ENCODE results near the gene CTU2. TPM values are rescaled to one million over a fixed set of nuclear protein-coding genes. Genes with fewer than 3 reads are reported as not detected.
"Not testable (repeated sequence)": the region's sequence is repeated elsewhere in the genome, so short reads cannot be mapped to it uniquely, and the experiment has no call there.

The CTU2 gene
- total RNA-seq, 1 experiment from 2014 or later: 52.4 TPM

- peaks cover 5% of the 10 kb centered on the region for H3K4me1 Mint-ChIP-seq
- ATAC-seq (no peak), DNase-seq (ENCODE audit: low spot score) (no peak)
- no peaks in the 10 kb centered on the region; the same call in 1 of the 2 replicates for H3K27me3 Mint-ChIP-seq (ENCODE audit: low read depth)
- H3K27ac Mint-ChIP-seq: peak overlapping the region; percentile 91; the same call in 1 of the 2 replicates
- H3K36me3 Mint-ChIP-seq: peaks cover 12% of the 10 kb centered on the region
- POLR2A ChIA-PET: no interaction called here
- TF ChIP-seq, protein P1, sequence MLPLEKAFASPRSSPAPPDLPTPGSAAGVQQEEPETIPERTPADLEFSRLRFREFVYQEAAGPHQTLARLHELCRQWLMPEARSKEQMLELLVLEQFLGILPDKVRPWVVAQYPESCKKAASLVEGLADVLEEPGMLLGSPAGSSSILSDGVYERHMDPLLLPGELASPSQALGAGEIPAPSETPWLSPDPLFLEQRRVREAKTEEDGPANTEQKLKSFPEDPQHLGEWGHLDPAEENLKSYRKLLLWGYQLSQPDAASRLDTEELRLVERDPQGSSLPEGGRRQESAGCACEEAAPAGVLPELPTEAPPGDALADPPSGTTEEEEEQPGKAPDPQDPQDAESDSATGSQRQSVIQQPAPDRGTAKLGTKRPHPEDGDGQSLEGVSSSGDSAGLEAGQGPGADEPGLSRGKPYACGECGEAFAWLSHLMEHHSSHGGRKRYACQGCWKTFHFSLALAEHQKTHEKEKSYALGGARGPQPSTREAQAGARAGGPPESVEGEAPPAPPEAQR (CRISPR knock-in tag; IDR thresholded peaks at IDR 0.05): no peak
- TF ChIP-seq ZNF281 (CRISPR knock-in tag; IDR thresholded peaks at IDR 0.05) (no peak), FOXP1 (CRISPR knock-in tag; IDR thresholded peaks at IDR 0.05; ENCODE audit: borderline replicate concordance) (no peak), TEAD4 (CRISPR knock-in tag; IDR thresholded peaks at IDR 0.05) (no peak), NR3C1 (CRISPR knock-in tag; conservative IDR thresholded peaks at IDR 0.05; ENCODE audit: low read depth) (no peak), MLX (CRISPR knock-in tag; IDR thresholded peaks at IDR 0.05) (no peak), NFE2L1 (CRISPR knock-in tag; IDR thresholded peaks at IDR 0.05) (no peak), CREB1 (CRISPR knock-in tag; IDR thresholded peaks at IDR 0.05) (no peak), MXD4 (CRISPR knock-in tag; IDR thresholded peaks at IDR 0.05; ENCODE audit: borderline replicate concordance) (no peak), ELF4 (CRISPR knock-in tag; IDR thresholded peaks at IDR 0.05; ENCODE audit: low read depth) (no peak), ERG (CRISPR knock-in tag; IDR thresholded peaks at IDR 0.05) (no peak)
- TF ChIP-seq, protein P2, sequence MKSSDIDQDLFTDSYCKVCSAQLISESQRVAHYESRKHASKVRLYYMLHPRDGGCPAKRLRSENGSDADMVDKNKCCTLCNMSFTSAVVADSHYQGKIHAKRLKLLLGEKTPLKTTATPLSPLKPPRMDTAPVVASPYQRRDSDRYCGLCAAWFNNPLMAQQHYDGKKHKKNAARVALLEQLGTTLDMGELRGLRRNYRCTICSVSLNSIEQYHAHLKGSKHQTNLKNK (CRISPR knock-in tag; IDR thresholded peaks at IDR 0.05): no peak
- TF ChIP-seq, protein P3, sequence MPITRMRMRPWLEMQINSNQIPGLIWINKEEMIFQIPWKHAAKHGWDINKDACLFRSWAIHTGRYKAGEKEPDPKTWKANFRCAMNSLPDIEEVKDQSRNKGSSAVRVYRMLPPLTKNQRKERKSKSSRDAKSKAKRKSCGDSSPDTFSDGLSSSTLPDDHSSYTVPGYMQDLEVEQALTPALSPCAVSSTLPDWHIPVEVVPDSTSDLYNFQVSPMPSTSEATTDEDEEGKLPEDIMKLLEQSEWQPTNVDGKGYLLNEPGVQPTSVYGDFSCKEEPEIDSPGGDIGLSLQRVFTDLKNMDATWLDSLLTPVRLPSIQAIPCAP (CRISPR knock-in tag; IDR thresholded peaks at IDR 0.05): no peak
- H3K9me3 Mint-ChIP-seq: peaks cover 7% of the 10 kb centered on the region
- CTCF ChIA-PET: interaction anchor here (1.1 to 1.6 kb wide), 3 partner anchors 15 to 70 kb away, joined by 3 to 7 read pairs (median 4); no protein-coding TSS in a partner anchor
- no peak overlapping the region for H3K4me3 Mint-ChIP-seq
These were observed 38.8 kb upstream of the CTU2 start for GRCh38 chr16:88667461-88667860.

DNA sequence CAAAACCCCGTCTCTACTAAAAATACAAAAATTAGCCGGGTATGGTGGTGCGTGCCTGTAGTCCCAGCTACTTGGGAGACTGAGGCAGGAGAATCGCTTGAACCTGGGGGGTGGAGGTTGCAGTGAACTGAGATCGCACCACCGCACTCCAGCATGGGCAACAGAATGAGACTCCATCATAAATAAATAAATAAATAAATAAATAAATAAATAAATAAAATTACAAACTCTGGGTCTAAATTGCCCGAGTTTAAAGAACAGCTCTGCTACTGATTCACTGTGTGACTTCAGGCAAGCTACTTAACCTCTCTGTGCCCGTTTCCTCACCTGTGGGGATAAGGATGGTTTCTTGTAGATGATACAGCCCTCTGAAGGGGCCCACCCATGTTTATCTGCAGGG lies 36.8 kb upstream of the CTU2 start:
- H3K9me3 Mint-ChIP-seq; ATAC-seq; H3K4me3 Mint-ChIP-seq; POLR2A ChIA-PET; H3K27ac Mint-ChIP-seq; H3K27me3 Mint-ChIP-seq (ENCODE audit: low read depth); H3K4me1 Mint-ChIP-seq; DNase-seq (ENCODE audit: low spot score): not testable (repeated sequence)
- peaks cover 12% of the 10 kb centered on the region for H3K36me3 Mint-ChIP-seq
- CTCF ChIA-PET: interaction anchor here (2.1 to 8.4 kb wide), 2 partner anchors 11 to 18 kb away, joined by 8 to 111 read pairs; partner anchors contain the start of gene SNAI3

- ChIA-PET POLR2A (interaction anchor here (1.0 kb wide), 1 partner anchor 7 kb away, joined by 3 read pairs; the partner anchor contains the start of gene MVD), CTCF (interaction anchor here (1.7 to 8.4 kb wide), 3 partner anchors 10 to 37 kb away, joined by 3 to 111 read pairs (median 8); partner anchors contain the start of gene SNAI3)
- H3K27ac Mint-ChIP-seq: no peak overlapping the region
- H3K9me3 Mint-ChIP-seq: peaks cover 7% of the 10 kb centered on the region
- H3K36me3 Mint-ChIP-seq: peaks cover 12% of the 10 kb centered on the region
- DNase-seq (ENCODE audit: low spot score) (no peak), ATAC-seq (no peak)
- H3K4me3 Mint-ChIP-seq: no peak overlapping the region
- H3K4me1 Mint-ChIP-seq: peaks cover 4% of the 10 kb centered on the region
- no peaks in the 10 kb centered on the region for H3K27me3 Mint-ChIP-seq (ENCODE audit: low read depth)
- TF ChIP-seq, protein P2 (CRISPR knock-in tag; IDR thresholded peaks at IDR 0.05): no peak
- TF ChIP-seq, protein P4, sequence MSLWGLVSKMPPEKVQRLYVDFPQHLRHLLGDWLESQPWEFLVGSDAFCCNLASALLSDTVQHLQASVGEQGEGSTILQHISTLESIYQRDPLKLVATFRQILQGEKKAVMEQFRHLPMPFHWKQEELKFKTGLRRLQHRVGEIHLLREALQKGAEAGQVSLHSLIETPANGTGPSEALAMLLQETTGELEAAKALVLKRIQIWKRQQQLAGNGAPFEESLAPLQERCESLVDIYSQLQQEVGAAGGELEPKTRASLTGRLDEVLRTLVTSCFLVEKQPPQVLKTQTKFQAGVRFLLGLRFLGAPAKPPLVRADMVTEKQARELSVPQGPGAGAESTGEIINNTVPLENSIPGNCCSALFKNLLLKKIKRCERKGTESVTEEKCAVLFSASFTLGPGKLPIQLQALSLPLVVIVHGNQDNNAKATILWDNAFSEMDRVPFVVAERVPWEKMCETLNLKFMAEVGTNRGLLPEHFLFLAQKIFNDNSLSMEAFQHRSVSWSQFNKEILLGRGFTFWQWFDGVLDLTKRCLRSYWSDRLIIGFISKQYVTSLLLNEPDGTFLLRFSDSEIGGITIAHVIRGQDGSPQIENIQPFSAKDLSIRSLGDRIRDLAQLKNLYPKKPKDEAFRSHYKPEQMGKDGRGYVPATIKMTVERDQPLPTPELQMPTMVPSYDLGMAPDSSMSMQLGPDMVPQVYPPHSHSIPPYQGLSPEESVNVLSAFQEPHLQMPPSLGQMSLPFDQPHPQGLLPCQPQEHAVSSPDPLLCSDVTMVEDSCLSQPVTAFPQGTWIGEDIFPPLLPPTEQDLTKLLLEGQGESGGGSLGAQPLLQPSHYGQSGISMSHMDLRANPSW (CRISPR knock-in tag; conservative IDR thresholded peaks at IDR 0.05; ENCODE audit: low read depth): no peak
- TF ChIP-seq ETV6 (CRISPR knock-in tag; IDR thresholded peaks at IDR 0.05) (no peak), NR2C2 (CRISPR knock-in tag; IDR thresholded peaks at IDR 0.05) (no peak), NFYB (CRISPR knock-in tag; conservative IDR thresholded peaks at IDR 0.05; ENCODE audit: low read depth) (no peak), SMAD3 (CRISPR knock-in tag; IDR thresholded peaks at IDR 0.05; ENCODE audit: borderline replicate concordance) (no peak)
These were observed 36.3 kb upstream of the CTU2 start for GRCh38 chr16:88669980-88670379.
